Loucy (cell line): ENCODE data around the gene CASP5.
"Not testable (repeated sequence)": the region's sequence is repeated elsewhere in the genome, so short reads cannot be mapped to it uniquely, and the experiment has no call there.

ENCODE experiments used
- H2AFZ ChIP-seq: fragments of 200-600 bp; sonication (generic); 2 replicates; pipeline ENCODE4 v1.6.0; 2016; ENCODE audit warnings: antibody characterized with exemption, mild to moderate bottlenecking, low read length, moderate library complexity
- H3F3A ChIP-seq: fragments of 200-600 bp; 2 replicates; pipeline ENCODE4 v1.6.0; 2016; ENCODE audit warnings: antibody characterized with exemption, low read depth, mild to moderate bottlenecking
- H3K27me3 ChIP-seq: fragments of 200-600 bp; sonication (generic); 2 replicates; pipeline ENCODE4 v1.6.1; 2014; ENCODE audit warnings: low read length, mild to moderate bottlenecking; ENCODE audit not compliant: insufficient read depth, poor library complexity, severe bottlenecking
- H3K36me3 ChIP-seq: fragments of 200-600 bp; sonication (generic); 2 replicates; pipeline ENCODE4 v1.6.1; 2016; ENCODE audit warnings: low read length; ENCODE audit not compliant: insufficient read depth
- H3K4me1 ChIP-seq: fragments of 200-600 bp; sonication (generic); 2 replicates; pipeline ENCODE4 v1.5.1; 2014; ENCODE audit warnings: low read length, mild to moderate bottlenecking; ENCODE audit not compliant: insufficient read depth, poor library complexity, severe bottlenecking
- H3K4me2 ChIP-seq: fragments of 200-600 bp; sonication (generic); 2 replicates; pipeline ENCODE4 v1.6.0; 2014; ENCODE audit warnings: antibody characterized with exemption, low read length, low read depth, mild to moderate bottlenecking; ENCODE audit not compliant: poor library complexity, severe bottlenecking
- H3K4me3 ChIP-seq: fragments of 200-600 bp; sonication (generic); 2 replicates; pipeline ENCODE4 v1.5.1; 2014; ENCODE audit warnings: low read length, mild to moderate bottlenecking, mixed read lengths; ENCODE audit not compliant: poor library complexity, severe bottlenecking
- H3K79me2 ChIP-seq: fragments of 200-600 bp; sonication (generic); 2 replicates; pipeline ENCODE4 v1.6.1; 2014; ENCODE audit warnings: low read length; ENCODE audit not compliant: insufficient read depth
- H3K9ac ChIP-seq: fragments of 200-600 bp; sonication (generic); 2 replicates; pipeline ENCODE4 v1.6.0; 2014; ENCODE audit warnings: mild to moderate bottlenecking, low read depth, low read length, moderate library complexity; ENCODE audit not compliant: poor library complexity, severe bottlenecking
- H3K9me2 ChIP-seq: fragments of 200-600 bp; sonication (generic); replicated peaks from 2 replicates; pipeline ENCODE4 v1.6.1; 2016; ENCODE audit warnings: low read depth, low read length, mixed read lengths
- H3K9me3 ChIP-seq: fragments of 200-600 bp; sonication (generic); 2 replicates; pipeline ENCODE4 v1.6.1; 2014; ENCODE audit warnings: mild to moderate bottlenecking, antibody characterized with exemption, low read length, low read depth; ENCODE audit not compliant: insufficient read depth
- H4K20me1 ChIP-seq: fragments of 200-600 bp; sonication (generic); 2 replicates; pipeline ENCODE4 v1.6.0; 2014; ENCODE audit warnings: antibody characterized with exemption, low read length, mild to moderate bottlenecking; ENCODE audit not compliant: insufficient read depth, poor library complexity, severe bottlenecking
- CTCF ChIP-seq: fragments of 200-600 bp; sonication (generic); conservative IDR thresholded peaks from 2 replicates; pipeline ENCODE4 v1.5.1; 2014; ENCODE audit warnings: mild to moderate bottlenecking, antibody characterized with exemption, low read length
- EZH2phosphoT487 ChIP-seq: fragments of 200-600 bp; IDR thresholded peaks from 2 replicates; pipeline ENCODE4 v1.6.1; 2018; ENCODE audit warnings: antibody characterized with exemption, mild to moderate bottlenecking, moderate library complexity, borderline replicate concordance

Gene CASP5

GRCh38 chr11:105049481-105049880 is 26.5 kb upstream of the CASP5 start:
- Histone ChIP-seq H3K4me2 (no peak overlapping the region), H4K20me1 (no peaks in the 10 kb centered on the region), H3K4me3 (no peak overlapping the region), H3K27me3 (no peaks in the 10 kb centered on the region), H3K9me2 (no peaks in the 10 kb centered on the region), H3K79me2 (no peaks in the 10 kb centered on the region), H3K36me3 (no peaks in the 10 kb centered on the region), H3K4me1 (peaks cover 19% of the 10 kb centered on the region), H3K9me3 (no peaks in the 10 kb centered on the region), H3F3A (no peaks in the 10 kb centered on the region), H3K9ac (no peak overlapping the region), H2AFZ (no peak overlapping the region)
- TF ChIP-seq EZH2phosphoT487, result no peak
- TF ChIP-seq CTCF, result no peak

DNA sequence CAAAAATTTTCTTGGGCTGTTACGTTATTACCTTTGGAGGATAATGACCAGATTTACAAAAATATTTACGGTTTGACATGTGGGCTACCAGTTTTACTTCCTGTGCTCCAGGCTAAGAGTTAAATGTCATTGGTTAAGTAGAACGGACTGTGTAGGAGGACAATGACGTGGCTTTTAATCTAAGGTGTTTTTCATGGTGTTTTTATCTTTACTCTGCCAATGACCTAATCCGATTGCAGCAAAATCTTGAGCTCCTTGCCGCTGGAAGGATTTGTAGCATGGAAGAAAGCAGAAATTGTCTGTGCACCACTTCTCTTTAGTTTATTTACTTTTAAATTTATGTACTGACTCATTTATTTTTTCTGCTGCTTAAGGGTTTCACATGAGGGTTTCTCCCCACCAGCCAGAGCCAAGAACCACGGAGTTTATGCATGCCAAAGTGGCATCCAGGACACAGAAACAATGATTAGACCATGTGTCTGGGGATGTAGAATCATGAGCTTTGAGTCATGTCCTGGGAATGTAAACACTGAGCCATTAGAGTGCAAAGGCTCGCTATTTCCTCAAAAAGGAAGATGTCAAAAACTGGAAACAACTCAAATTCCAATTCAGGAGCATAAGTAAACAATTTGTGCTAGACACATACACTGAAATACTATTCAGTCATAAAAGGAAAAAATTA is 24.1 kb upstream of the CASP5 start:
- Histone ChIP-seq H4K20me1 (no peaks in the 10 kb centered on the region), H3K9me3 (no peaks in the 10 kb centered on the region), H3K4me1 (peaks cover 23% of the 10 kb centered on the region), H3K79me2 (no peaks in the 10 kb centered on the region), H3K4me2 (no peak overlapping the region), H3K9ac (no peak overlapping the region), H3K9me2 (no peaks in the 10 kb centered on the region), H3F3A (no peaks in the 10 kb centered on the region), H3K27me3 (no peaks in the 10 kb centered on the region), H3K4me3 (no peak overlapping the region), H2AFZ (no peak overlapping the region), H3K36me3 (no peaks in the 10 kb centered on the region)
- TF ChIP-seq EZH2phosphoT487 (no peak), CTCF (no peak)

DNA sequence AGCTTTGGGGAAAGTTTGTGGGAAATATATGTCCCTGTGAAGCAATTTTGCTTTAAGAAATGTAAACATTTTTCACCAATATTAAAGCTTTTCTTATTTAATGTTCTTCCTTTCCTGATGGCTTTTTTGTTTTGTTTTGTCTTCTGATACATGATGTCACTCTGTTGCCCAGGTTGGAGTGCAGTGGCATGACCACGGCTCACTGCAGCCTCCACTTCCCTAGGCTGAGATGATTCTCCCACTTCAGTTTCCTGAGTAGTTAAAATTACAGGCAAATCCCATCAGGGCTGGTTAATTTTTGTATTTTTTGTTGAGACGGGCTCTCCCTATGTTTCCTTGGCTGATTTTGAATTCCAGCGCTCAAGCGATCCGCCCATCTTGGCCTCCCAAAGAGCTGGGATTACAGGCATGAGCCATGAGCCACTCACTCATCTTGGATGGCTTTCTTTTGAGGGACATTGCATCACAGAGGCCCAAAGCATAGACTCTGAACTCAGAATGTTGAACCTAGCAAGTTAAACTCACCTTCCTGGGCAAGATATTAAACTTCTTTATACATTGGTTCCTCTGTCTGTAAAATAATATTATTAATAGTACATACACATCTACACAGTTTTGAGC is 22.8 kb upstream of the CASP5 start:
- H3K27me3 ChIP-seq, result no peaks in the 10 kb centered on the region
- H3K9ac ChIP-seq, result peak overlapping the region; percentile 72
- H2AFZ ChIP-seq, result peak overlapping the region; percentile 89
- H3F3A ChIP-seq, result no peaks in the 10 kb centered on the region
- H3K4me3 ChIP-seq, result peak overlapping the region; percentile 78
- no peaks in the 10 kb centered on the region for H3K36me3 ChIP-seq
- H3K4me2 ChIP-seq, result peak overlapping the region; percentile 90
- no peaks in the 10 kb centered on the region; the same call in 1 of the 2 replicates for H3K79me2 ChIP-seq
- TF ChIP-seq CTCF (no peak), EZH2phosphoT487 (no peak)
- no peaks in the 10 kb centered on the region for H3K9me2 ChIP-seq
- H4K20me1 ChIP-seq, result no peaks in the 10 kb centered on the region
- no peaks in the 10 kb centered on the region for H3K9me3 ChIP-seq
- peaks cover 31% of the 10 kb centered on the region for H3K4me1 ChIP-seq

GRCh38 chr11:105044557-105045524 is 21.9 kb upstream of the CASP5 start, which contains the start of gene CARD16:
CARD16 (minus strand) TSS chr11:105045335; CDS start chr11:105045297, 38 bp downstream.
- not testable (repeated sequence) for H3F3A ChIP-seq, H3K9me2 ChIP-seq, H3K27me3 ChIP-seq, H3K36me3 ChIP-seq, H4K20me1 ChIP-seq, H3K9me3 ChIP-seq, H3K79me2 ChIP-seq
- Histone ChIP-seq H3K4me3 (peak within 1 kb of the TSS; percentile 78), H2AFZ (peak within 1 kb of the TSS; percentile 89), H3K9ac (peak within 1 kb of the TSS; percentile 72), H3K4me1 (peaks cover 31% of the 10 kb centered on the region), H3K4me2 (peak within 1 kb of the TSS; percentile 90)
